Endothelial cell of umbilical vein (primary cell): ENCODE data around the gene IER3IP1. TPM values are rescaled to one million over a fixed set of nuclear protein-coding genes. Genes with fewer than 3 reads are reported as not detected.

Experiments
- BruUV-seq: library from RNA; stranded (reverse); fragments of 400-500 nt; replicated peaks from 2 replicates; lab custom pipeline; 2021; lab: Mats Ljungman, UMichigan
- CTCF ChIA-PET: fragments of 300-600, 350-600 bp; sonication (Branson Sonifier 250); formaldehyde crosslinking; loops from one replicate; lab custom pipeline; 2021; ENCODE audit warnings: antibody characterized with exemption, inconsistent platforms; lab: Charles Lee
- POLR2A ChIA-PET: fragments of 300-600, 350-600 bp; sonication (Branson Sonifier 250); formaldehyde crosslinking; loops from one replicate; lab custom pipeline; 2021; ENCODE audit warnings: antibody characterized with exemption, inconsistent platforms; lab: Charles Lee
- DNase-seq: peaks from one replicate; pipeline ENCODE4 v3.0.0-alpha.2; 2011; ENCODE audit warnings: low read depth, low spot score
- FAIRE-seq: peaks from 2 replicates; lab custom pipeline; 2011; peaks lifted over from hg19 to GRCh38; lab: Jason Lieb, UNC
- H2AFZ ChIP-seq: 2 replicates; pipeline ENCODE4 v1.6.0; 2012; ENCODE audit warnings: low read depth, low read length, control low read depth, inconsistent platforms
- H3K27ac ChIP-seq: 2 replicates; pipeline ENCODE4 v1.5.1; 2011; ENCODE audit warnings: low read depth, mild to moderate bottlenecking, control low read depth, low read length, moderate library complexity; ENCODE audit not compliant: insufficient read depth
- H3K27me3 ChIP-seq, 2 experiments: 2 replicates each; pipeline versions ENCODE4 v1.6.0 to v1.6.1; 2011; ENCODE audit warnings: low read length in 2 of 2, mixed read lengths in 1 of 2; ENCODE audit not compliant: control insufficient read depth in 2 of 2, insufficient read depth in 2 of 2
- H3K36me3 ChIP-seq, 2 experiments: 2 replicates in 1 of 2; 3 replicates in 1 of 2; pipeline ENCODE4 v1.5.1; 2011; ENCODE audit warnings: low read length in 2 of 2, mild to moderate bottlenecking in 1 of 2, moderate library complexity in 1 of 2; ENCODE audit not compliant: control insufficient read depth in 2 of 2, insufficient read depth in 2 of 2; ENCODE audit errors: extremely low read depth in 1 of 2
- H3K4me1 ChIP-seq: 3 replicates; pipeline ENCODE4 v1.5.1; 2011; ENCODE audit warnings: mild to moderate bottlenecking, low read length; ENCODE audit not compliant: control insufficient read depth, insufficient read depth; ENCODE audit errors: extremely low read depth
- H3K4me2 ChIP-seq: 2 replicates; pipeline ENCODE4 v1.6.1; 2011; ENCODE audit warnings: low read length, control low read depth, mixed read lengths; ENCODE audit not compliant: insufficient read depth
- H3K4me3 ChIP-seq, 3 experiments: fragments of 200-600 bp in 1 of 3; sonication (generic), shearing (Covaris generic) in 1 of 3; replicated peaks in 1 of 3; 2 replicates each; pipeline ENCODE4 v1.5.1; 2011 to 2016; ENCODE audit warnings: control low read depth in 3 of 3, low read length in 3 of 3, mild to moderate bottlenecking in 2 of 3, inconsistent platforms in 1 of 3, low read depth in 1 of 3, moderate library complexity in 1 of 3; ENCODE audit not compliant: insufficient read depth in 1 of 3
- H3K79me2 ChIP-seq: 2 replicates; pipeline ENCODE4 v1.6.0; 2012; ENCODE audit warnings: low read length, inconsistent platforms; ENCODE audit not compliant: control insufficient read depth, insufficient read depth
- H3K9ac ChIP-seq: replicated peaks from 2 replicates; pipeline ENCODE3; 2011; ENCODE audit warnings: low read length, control low read depth; ENCODE audit not compliant: insufficient read depth; ENCODE audit errors: extremely low read depth
- H3K9me1 ChIP-seq: replicated peaks from 3 replicates; pipeline ENCODE4 v1.6.0; 2011; ENCODE audit warnings: mild to moderate bottlenecking, low read length; ENCODE audit not compliant: control insufficient read depth, insufficient read depth; ENCODE audit errors: extremely low read depth
- H3K9me3 ChIP-seq: replicated peaks from 2 replicates; pipeline ENCODE4 v1.5.1; 2012; ENCODE audit warnings: low read length, inconsistent platforms; ENCODE audit not compliant: control insufficient read depth, insufficient read depth
- H4K20me1 ChIP-seq: replicated peaks from 2 replicates; pipeline ENCODE3; 2011; ENCODE audit warnings: mild to moderate bottlenecking, low read length; ENCODE audit not compliant: control insufficient read depth, insufficient read depth; ENCODE audit errors: extremely low read depth
- dilution Hi-C: fragments of 300-500 bp; cut with MboI; formaldehyde crosslinking; loops from one replicate; pipeline ENCODE4 v1.15.0; 2019; ENCODE audit warnings: low sequenced_read_pairs; ENCODE audit not compliant: extremely low pct_ligation_motif_present
- intact Hi-C: fragments of 100-400 bp; cut with micrococcal nuclease; formaldehyde crosslinking; loops from one replicate; pipeline ENCODE4 v1.10.0; 2022
- polyA plus RNA-seq, 4 experiments: library from polyadenylated mRNA; depleted of rRNA in 3 of 4; stranded (reverse) in 3 of 4; unstranded in 1 of 4; fragments of >200 nt; gene quantifications; 2 replicates each; pipeline versions ENCODE4 v1.2.1 to v1.2.3, GENCODE V29; 2011 to 2012; ENCODE audit warnings: missing spikeins in 1 of 4
- small RNA-seq: library from RNA; depleted of rRNA; stranded (forward); fragments of <200 nt; gene quantifications from one replicate; pipeline ENCODE3, GENCODE V24; 2012; ENCODE audit warnings: low replicate concordance, low read depth; ENCODE audit not compliant: insufficient read depth, insufficient read length
- total RNA-seq: library from RNA; stranded (reverse); gene quantifications from 2 replicates; pipeline ENCODE4 v1.2.3, GENCODE V29; 2021
- TF ChIP-seq, protein P1 (sequence below), 2 donors: IDR thresholded peaks; 1 replicate in 1 of 2; 2 replicates in 1 of 2; pipeline ENCODE4 v1.5.1; 2011; ENCODE audit warnings: low read length in 2 of 2, mild to moderate bottlenecking in 2 of 2, moderate library complexity in 2 of 2, control low read depth in 1 of 2, inconsistent platforms in 1 of 2, low read depth in 1 of 2; ENCODE audit not compliant: insufficient read depth in 1 of 2; ENCODE audit errors: extremely low read depth in 1 of 2

The IER3IP1 gene
- total and polyA plus RNA-seq, 2 donors (not counting 3 experiments of a cell fraction or from before 2014, with no cell fraction given), result 9.6 to 14.2 TPM

DNA sequence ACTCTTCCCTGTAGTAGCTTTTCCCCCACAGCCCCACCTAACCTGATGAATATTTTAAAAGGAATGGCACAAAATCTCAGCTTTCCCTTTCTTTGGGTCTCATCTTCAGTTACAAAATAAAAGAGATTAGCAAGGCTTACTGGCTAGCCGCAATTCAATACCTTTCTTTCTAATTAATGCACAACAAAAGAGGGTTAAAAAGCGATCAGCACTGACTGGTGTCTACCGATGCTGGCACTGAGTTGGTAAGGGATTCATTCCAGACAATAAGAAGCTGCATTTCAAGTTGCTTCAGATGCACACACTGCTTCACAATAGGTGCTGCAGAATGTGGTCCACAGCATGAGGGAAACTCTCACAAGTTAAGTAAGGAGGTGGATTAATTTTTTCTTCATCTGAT lies 67.8 kb downstream of the IER3IP1 start:
- ChIA-PET POLR2A (no interaction called here), CTCF (interaction anchor here (2.4 kb wide), 1 partner anchor 97 kb away, joined by 12 read pairs; no protein-coding TSS in a partner anchor)
- intact Hi-C loops, result no loop called here
- Histone ChIP-seq H3K4me2 (no peak overlapping the region), H3K9me1 (no peaks in the 10 kb centered on the region), H3K27ac (no peak overlapping the region), H2AFZ (no peak overlapping the region), H3K27me3 (no peaks in the 10 kb centered on the region), H3K79me2 (no peaks in the 10 kb centered on the region), H4K20me1 (no peaks in the 10 kb centered on the region), H3K4me1 (no peaks in the 10 kb centered on the region), H3K36me3 (peaks cover 0 to 2% of the 10 kb centered on the region in 2 experiments), H3K9me3 (no peaks in the 10 kb centered on the region), H3K9ac (no peak overlapping the region), H3K4me3 (no peak overlapping the region)
- dilution Hi-C loops, result no loop called here
- BruUV-seq, result no TSS peak
- FAIRE-seq (no peak), DNase-seq (no peak)
- TF ChIP-seq, protein P1, sequence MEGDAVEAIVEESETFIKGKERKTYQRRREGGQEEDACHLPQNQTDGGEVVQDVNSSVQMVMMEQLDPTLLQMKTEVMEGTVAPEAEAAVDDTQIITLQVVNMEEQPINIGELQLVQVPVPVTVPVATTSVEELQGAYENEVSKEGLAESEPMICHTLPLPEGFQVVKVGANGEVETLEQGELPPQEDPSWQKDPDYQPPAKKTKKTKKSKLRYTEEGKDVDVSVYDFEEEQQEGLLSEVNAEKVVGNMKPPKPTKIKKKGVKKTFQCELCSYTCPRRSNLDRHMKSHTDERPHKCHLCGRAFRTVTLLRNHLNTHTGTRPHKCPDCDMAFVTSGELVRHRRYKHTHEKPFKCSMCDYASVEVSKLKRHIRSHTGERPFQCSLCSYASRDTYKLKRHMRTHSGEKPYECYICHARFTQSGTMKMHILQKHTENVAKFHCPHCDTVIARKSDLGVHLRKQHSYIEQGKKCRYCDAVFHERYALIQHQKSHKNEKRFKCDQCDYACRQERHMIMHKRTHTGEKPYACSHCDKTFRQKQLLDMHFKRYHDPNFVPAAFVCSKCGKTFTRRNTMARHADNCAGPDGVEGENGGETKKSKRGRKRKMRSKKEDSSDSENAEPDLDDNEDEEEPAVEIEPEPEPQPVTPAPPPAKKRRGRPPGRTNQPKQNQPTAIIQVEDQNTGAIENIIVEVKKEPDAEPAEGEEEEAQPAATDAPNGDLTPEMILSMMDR (IDR thresholded peaks at IDR 0.05; ENCODE audit: extremely low read depth in 1 of 2, insufficient read depth in 1 of 2, low read depth in 1 of 2, low read length in 2 of 2), result no peak

Small RNAs within 50 kb of the gene (small RNA-seq; reads per million reads assigned to genes)
- gene AC012254.4, result not detected

Other genes with a start within 250 kb of the IER3IP1 start
- not detected in 2 replicates for gene ELOA2, start 140.7 kb downstream of the IER3IP1 start, total RNA-seq
- not detected in 2 replicates for gene ELOA2, start 140.7 kb downstream of the IER3IP1 start, polyA plus RNA-seq
- gene HDHD2, start 25.9 kb downstream of the IER3IP1 start, total RNA-seq, result 13.7 and 18.7 TPM in 2 replicates
- gene HDHD2, start 25.9 kb downstream of the IER3IP1 start, polyA plus RNA-seq, result 1.5 and 3.5 TPM in 2 replicates
- gene SKOR2, start 75.3 kb upstream of the IER3IP1 start, total RNA-seq, result not detected in 2 replicates
- not detected in 2 replicates for gene SKOR2, start 75.3 kb upstream of the IER3IP1 start, polyA plus RNA-seq